BLaER1 (cell line): ENCODE results near the gene ACSF3.

ENCODE experiments used
- H3K27ac ChIP-seq: shearing (Covaris generic); formaldehyde crosslinking; 2 replicates; pipeline ENCODE4 v1.8.1; 2022
- H3K27me3 ChIP-seq: shearing (Covaris generic); formaldehyde crosslinking; 2 replicates; pipeline ENCODE4 v1.8.1; 2022
- H3K36me3 ChIP-seq: shearing (Covaris generic); formaldehyde crosslinking; 2 replicates; pipeline ENCODE4 v1.8.1; 2022
- H3K4me1 ChIP-seq: shearing (Covaris generic); formaldehyde crosslinking; 2 replicates; pipeline ENCODE4 v1.8.1; 2022
- H3K4me2 ChIP-seq: shearing (Covaris generic); formaldehyde crosslinking; 2 replicates; pipeline ENCODE4 v1.8.1; 2022
- H3K4me3 ChIP-seq: shearing (Covaris generic); formaldehyde crosslinking; 2 replicates; pipeline ENCODE4 v1.8.1; 2022
- H3K9ac ChIP-seq: shearing (Covaris generic); formaldehyde crosslinking; 2 replicates; pipeline ENCODE4 v1.8.1; 2022
- H3K9me3 ChIP-seq: shearing (Covaris generic); formaldehyde crosslinking; 2 replicates; pipeline ENCODE4 v1.8.1; 2022
- H4K20me1 ChIP-seq: shearing (Covaris generic); formaldehyde crosslinking; 2 replicates; pipeline ENCODE4 v1.8.1; 2022
- Cebpa-rat ChIP-seq: shearing (Covaris generic); IDR thresholded peaks from 2 replicates; pipeline ENCODE4 v1.8.1; 2022

ACSF3 gene

DNA sequence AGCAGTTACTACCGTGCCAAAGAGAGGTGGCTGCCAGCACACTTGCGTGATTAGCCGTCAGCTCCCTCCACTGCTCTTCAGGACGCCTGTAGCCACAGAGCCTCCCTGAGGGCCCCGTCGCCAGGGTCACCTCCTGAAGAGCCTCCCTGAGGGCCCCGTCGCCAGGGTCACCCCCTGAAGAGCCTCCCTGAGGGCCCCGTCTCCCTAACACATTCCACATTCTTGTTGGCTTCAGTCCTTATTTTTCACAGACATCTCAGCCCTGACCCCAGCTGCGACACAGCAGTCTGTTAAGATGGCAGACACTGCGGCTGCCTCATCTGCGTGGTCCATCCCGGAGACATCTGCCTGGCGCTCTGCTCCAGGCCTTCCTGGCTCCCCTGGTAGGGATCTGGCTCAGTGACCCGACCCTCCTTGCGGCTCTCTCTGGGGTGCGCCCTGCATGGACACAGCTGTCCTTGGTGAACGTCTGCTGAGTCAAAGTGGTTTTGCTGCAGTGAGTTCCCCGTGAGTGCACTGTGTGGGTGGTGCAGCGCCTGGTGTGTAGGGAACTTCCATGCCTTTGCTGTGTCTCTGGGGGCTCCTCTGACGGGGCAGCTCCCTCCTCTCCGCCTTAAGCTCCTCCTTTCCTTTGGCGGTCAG is 11.4 kb downstream of the ACSF3 start:
- Histone ChIP-seq H3K9me3 (peaks cover 13% of the 10 kb centered on the region), H3K27ac (peak overlapping the region; percentile 80), H3K36me3 (peaks cover 74% of the 10 kb centered on the region), H3K9ac (peak overlapping the region; percentile 72), H3K4me3 (0 out of 2 replicates have a peak overlapping the region, but pooled peaks have one; percentile 4), H4K20me1 (peaks cover 66% of the 10 kb centered on the region), H3K4me1 (peaks cover 95% of the 10 kb centered on the region), H3K4me2 (peak overlapping the region; percentile 99), H3K27me3 (no peaks in the 10 kb centered on the region)
- no peak for TF ChIP-seq Cebpa-rat

GRCh38 chr16:89105599-89106151 is 12.0 kb downstream of the ACSF3 start:
- Histone ChIP-seq H4K20me1 (peaks cover 60% of the 10 kb centered on the region), H3K4me3 (no peak overlapping the region), H3K9me3 (peaks cover 13% of the 10 kb centered on the region), H3K4me2 (peak overlapping the region; percentile 99), H3K27ac (peak overlapping the region; percentile 80), H3K9ac (peak overlapping the region; percentile 72), H3K27me3 (no peaks in the 10 kb centered on the region), H3K4me1 (peaks cover 94% of the 10 kb centered on the region), H3K36me3 (peaks cover 74% of the 10 kb centered on the region)
- no peak for TF ChIP-seq Cebpa-rat

- H3K9me3 ChIP-seq = peaks cover 13% of the 10 kb centered on the region
- H3K4me3 ChIP-seq = no peak overlapping the region
- peak overlapping the region; percentile 80 for H3K27ac ChIP-seq
- no peak for TF ChIP-seq Cebpa-rat
- H3K4me2 ChIP-seq = peak overlapping the region; percentile 99
- peaks cover 94% of the 10 kb centered on the region for H3K4me1 ChIP-seq
- H3K27me3 ChIP-seq = no peaks in the 10 kb centered on the region
- peak overlapping the region; percentile 23; the same call in 1 of the 2 replicates for H3K9ac ChIP-seq
- peaks cover 50% of the 10 kb centered on the region for H4K20me1 ChIP-seq
- peaks cover 74% of the 10 kb centered on the region for H3K36me3 ChIP-seq
Measured at GRCh38 chr16:89106533-89107202, 13.0 kb downstream of the ACSF3 start.

DNA sequence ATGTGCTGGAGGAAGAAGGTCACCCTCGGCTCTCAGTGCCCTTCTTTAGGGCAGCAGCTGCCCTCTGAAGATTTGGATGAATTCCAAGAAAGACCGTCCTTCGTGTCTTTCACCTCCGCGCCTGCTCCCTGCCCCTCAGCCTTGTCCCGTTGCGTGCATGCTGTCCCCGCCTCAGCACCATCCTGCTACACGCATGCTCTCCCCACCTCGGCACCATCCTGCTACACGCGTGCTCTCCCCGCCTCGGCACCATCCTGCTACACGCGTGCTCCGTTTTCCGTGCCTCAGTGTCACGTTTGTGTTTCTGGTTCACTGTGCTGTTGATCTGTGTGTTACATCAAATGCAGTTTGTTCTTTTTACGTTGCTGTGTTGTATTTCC is 13.5 kb downstream of the ACSF3 start:
- Histone ChIP-seq H3K4me2 (peak overlapping the region; percentile 99), H3K27ac (peak overlapping the region; percentile 54), H3K27me3 (no peaks in the 10 kb centered on the region), H4K20me1 (peaks cover 45% of the 10 kb centered on the region), H3K4me1 (peaks cover 94% of the 10 kb centered on the region), H3K36me3 (peaks cover 74% of the 10 kb centered on the region), H3K9me3 (peaks cover 13% of the 10 kb centered on the region), H3K9ac (peak overlapping the region; percentile 23; the same call in 1 of the 2 replicates), H3K4me3 (no peak overlapping the region)
- no peak for TF ChIP-seq Cebpa-rat

- no peak for TF ChIP-seq Cebpa-rat
- peaks cover 94% of the 10 kb centered on the region for H3K4me1 ChIP-seq
- peaks cover 33% of the 10 kb centered on the region for H4K20me1 ChIP-seq
- H3K9me3 ChIP-seq = peaks cover 13% of the 10 kb centered on the region
- no peak overlapping the region for H3K9ac ChIP-seq
- H3K27me3 ChIP-seq = no peaks in the 10 kb centered on the region
- no peak overlapping the region for H3K4me2 ChIP-seq
- H3K36me3 ChIP-seq = peaks cover 70% of the 10 kb centered on the region
- no peak overlapping the region for H3K4me3 ChIP-seq
- no peak overlapping the region for H3K27ac ChIP-seq
Measured at GRCh38 chr16:89108416-89108815, 14.8 kb downstream of the ACSF3 start.

GRCh38 chr16:89110641-89111040 is 17.0 kb downstream of the ACSF3 start:
- peaks cover 57% of the 10 kb centered on the region for H3K36me3 ChIP-seq
- no peak overlapping the region for H3K9ac ChIP-seq
- H3K4me3 ChIP-seq = no peak overlapping the region
- TF ChIP-seq Cebpa-rat = no peak
- peaks cover 13% of the 10 kb centered on the region for H3K9me3 ChIP-seq
- H3K4me1 ChIP-seq = peaks cover 91% of the 10 kb centered on the region
- peaks cover 10% of the 10 kb centered on the region for H4K20me1 ChIP-seq
- no peak overlapping the region for H3K4me2 ChIP-seq
- no peak overlapping the region for H3K27ac ChIP-seq
- H3K27me3 ChIP-seq = no peaks in the 10 kb centered on the region

DNA sequence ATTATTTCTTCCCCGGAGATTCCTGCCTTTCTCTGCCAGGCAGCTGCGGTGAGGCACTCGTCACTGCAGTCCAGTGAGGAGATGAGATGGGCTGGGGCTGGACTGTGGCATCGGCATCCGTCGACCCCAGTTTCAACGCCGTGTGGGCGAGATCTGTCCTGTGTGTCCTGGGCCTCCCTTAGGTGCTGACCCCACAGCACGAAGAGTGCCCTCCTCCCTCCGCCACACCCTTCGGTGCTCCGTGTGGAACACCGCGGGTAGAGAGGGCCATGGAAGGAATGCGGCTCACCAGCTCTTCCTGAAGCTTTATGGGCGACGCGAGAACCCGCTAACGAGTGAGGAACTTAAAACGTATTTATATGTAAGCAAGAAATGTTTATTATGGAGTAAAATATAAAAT is 17.6 kb downstream of the ACSF3 start:
- H3K4me2 ChIP-seq = no peak overlapping the region
- H3K27me3 ChIP-seq = no peaks in the 10 kb centered on the region
- TF ChIP-seq Cebpa-rat = no peak
- peaks cover 13% of the 10 kb centered on the region for H3K9me3 ChIP-seq
- H3K9ac ChIP-seq = no peak overlapping the region
- no peak overlapping the region for H3K4me3 ChIP-seq
- H4K20me1 ChIP-seq = peaks cover 4% of the 10 kb centered on the region; the same call in 1 of the 2 replicates
- no peak overlapping the region for H3K27ac ChIP-seq
- peaks cover 91% of the 10 kb centered on the region for H3K4me1 ChIP-seq
- peaks cover 57% of the 10 kb centered on the region for H3K36me3 ChIP-seq

GRCh38 chr16:89112377-89113151 is 18.9 kb downstream of the ACSF3 start:
- no peaks in the 10 kb centered on the region for H4K20me1 ChIP-seq
- H3K4me3 ChIP-seq = peak overlapping the region; percentile 66

GRCh38 chr16:89113152-89113547 is 19.5 kb downstream of the ACSF3 start:
- peaks cover 91% of the 10 kb centered on the region for H3K4me1 ChIP-seq
- peaks cover 5% of the 10 kb centered on the region for H3K9me3 ChIP-seq
- H4K20me1 ChIP-seq = no peaks in the 10 kb centered on the region
- H3K27ac ChIP-seq = peak overlapping the region; percentile 93
- H3K9ac ChIP-seq = peak overlapping the region; percentile 80
- H3K27me3 ChIP-seq = no peaks in the 10 kb centered on the region
- no peak for TF ChIP-seq Cebpa-rat
- peak overlapping the region; percentile 98 for H3K4me2 ChIP-seq
- peak overlapping the region; percentile 66 for H3K4me3 ChIP-seq
- H3K36me3 ChIP-seq = peaks cover 61% of the 10 kb centered on the region

More at GRCh38 chr16:89112377-89113151, 18.9 kb downstream of the ACSF3 start:
- Histone ChIP-seq H3K27me3 (no peaks in the 10 kb centered on the region), H3K4me1 (peaks cover 91% of the 10 kb centered on the region), H3K27ac (peak overlapping the region; percentile 93), H3K4me2 (peak overlapping the region; percentile 98), H3K9me3 (peaks cover 11% of the 10 kb centered on the region), H3K9ac (peak overlapping the region; percentile 80), H3K36me3 (peaks cover 61% of the 10 kb centered on the region)
- TF ChIP-seq Cebpa-rat = no peak
